Right atrium auricular region (tissue), 2 donors: ENCODE measurements around the gene IMPG1. TPM values are rescaled to one million over a fixed set of nuclear protein-coding genes. Genes with fewer than 3 reads are reported as not detected.

ENCODE experiments used
- DNase-seq: peaks from one replicate; pipeline ENCODE4 v3.0.0-alpha.2; 2019; ENCODE audit warnings: low spot score
- H3K27ac ChIP-seq, 2 donors: fragments of 200-600 bp; sonication (generic); 1 replicate in 1 of 2; 2 replicates in 1 of 2; pipeline ENCODE4 v1.5.1; 2016 to 2019
- H3K27me3 ChIP-seq, 2 donors: fragments of 200-600 bp; sonication (generic); one replicate each; pipeline versions ENCODE4 v1.5.1 to v1.6.0; 2017 to 2019
- H3K36me3 ChIP-seq: fragments of 200-600 bp; sonication (generic); one replicate; pipeline ENCODE4 v1.5.1; 2016
- H3K4me1 ChIP-seq, 2 donors: fragments of 200-600 bp; sonication (generic); one replicate each; pipeline versions ENCODE4 v1.5.1 to v1.6.0; 2017 to 2019
- H3K4me3 ChIP-seq, 2 donors: fragments of 200-600 bp; sonication (generic); 1 replicate in 1 of 2; 2 replicates in 1 of 2; pipeline ENCODE4 v1.5.1; 2017 to 2019; ENCODE audit warnings: mild to moderate bottlenecking in 1 of 2, moderate library complexity in 1 of 2
- H3K9me3 ChIP-seq, 2 donors: fragments of 200-600 bp; sonication (generic); one replicate each; pipeline ENCODE4 v1.5.1; 2019
- total RNA-seq, 2 donors: library from RNA; depleted of rRNA; stranded (reverse); fragments of >200 nt; gene quantifications; one replicate each; pipeline ENCODE4 v1.1.0, GENCODE V29; 2016
- TF ChIP-seq, protein P1 (sequence below), 2 donors: fragments of 200-600 bp; sonication (generic); IDR thresholded peaks; one replicate each; pipeline ENCODE4 v1.5.1; 2019; ENCODE audit warnings: antibody characterized with exemption in 2 of 2

The IMPG1 gene
- total RNA-seq, 2 donors from 2014 or later = not detected

DNA sequence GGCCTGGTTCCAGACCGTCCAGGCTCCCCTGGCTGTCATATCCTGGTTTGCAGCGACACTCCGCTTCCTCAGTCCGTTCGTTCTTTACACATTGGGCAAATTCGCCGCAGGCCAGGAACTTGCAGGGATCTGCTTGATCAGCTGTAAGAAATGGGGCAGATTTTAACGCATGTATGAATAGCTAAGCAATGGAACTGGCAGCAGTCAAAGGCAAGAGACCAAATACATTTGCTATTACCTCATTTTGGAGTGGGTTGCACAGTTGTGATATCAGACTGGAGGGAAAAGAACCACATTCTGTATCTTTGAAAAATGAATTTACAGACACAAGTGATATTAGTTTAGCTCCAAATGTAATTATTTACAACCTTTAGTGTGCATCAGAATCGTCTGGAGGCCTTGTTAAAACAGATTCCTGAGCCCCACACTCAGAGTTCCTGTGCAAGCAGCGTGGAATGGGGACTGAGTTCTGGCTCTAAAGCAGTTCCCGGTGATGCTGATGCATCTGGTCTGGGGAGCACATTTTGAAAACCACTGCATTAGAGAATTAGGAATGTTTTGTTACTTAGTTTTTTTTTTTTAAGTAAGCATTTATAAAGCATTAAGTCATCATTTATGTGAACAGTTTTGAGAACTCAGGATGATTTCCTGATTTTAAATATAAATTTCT is 141.3 kb downstream of the IMPG1 start:
- Histone ChIP-seq H3K36me3 (no peaks in the 10 kb centered on the region), H3K4me3 (no peak overlapping the region), H3K27me3 (no peaks in the 10 kb centered on the region), H3K9me3 (no peaks in the 10 kb centered on the region), H3K4me1 (peaks cover 0 to 20% of the 10 kb centered on the region in 2 donors), H3K27ac (no peak overlapping the region)
- DNase-seq = no peak
- TF ChIP-seq, protein P1, sequence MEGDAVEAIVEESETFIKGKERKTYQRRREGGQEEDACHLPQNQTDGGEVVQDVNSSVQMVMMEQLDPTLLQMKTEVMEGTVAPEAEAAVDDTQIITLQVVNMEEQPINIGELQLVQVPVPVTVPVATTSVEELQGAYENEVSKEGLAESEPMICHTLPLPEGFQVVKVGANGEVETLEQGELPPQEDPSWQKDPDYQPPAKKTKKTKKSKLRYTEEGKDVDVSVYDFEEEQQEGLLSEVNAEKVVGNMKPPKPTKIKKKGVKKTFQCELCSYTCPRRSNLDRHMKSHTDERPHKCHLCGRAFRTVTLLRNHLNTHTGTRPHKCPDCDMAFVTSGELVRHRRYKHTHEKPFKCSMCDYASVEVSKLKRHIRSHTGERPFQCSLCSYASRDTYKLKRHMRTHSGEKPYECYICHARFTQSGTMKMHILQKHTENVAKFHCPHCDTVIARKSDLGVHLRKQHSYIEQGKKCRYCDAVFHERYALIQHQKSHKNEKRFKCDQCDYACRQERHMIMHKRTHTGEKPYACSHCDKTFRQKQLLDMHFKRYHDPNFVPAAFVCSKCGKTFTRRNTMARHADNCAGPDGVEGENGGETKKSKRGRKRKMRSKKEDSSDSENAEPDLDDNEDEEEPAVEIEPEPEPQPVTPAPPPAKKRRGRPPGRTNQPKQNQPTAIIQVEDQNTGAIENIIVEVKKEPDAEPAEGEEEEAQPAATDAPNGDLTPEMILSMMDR (IDR thresholded peaks at IDR 0.05) = no peak

GRCh38 chr6:75926293-75927168 is 145.9 kb downstream of the IMPG1 start:
- Histone ChIP-seq H3K36me3 (no peaks in the 10 kb centered on the region), H3K9me3 (no peaks in the 10 kb centered on the region), H3K27ac (no peak overlapping the region), H3K27me3 (no peaks in the 10 kb centered on the region), H3K4me1 (no peaks in the 10 kb centered on the region), H3K4me3 (no peak overlapping the region)
- DNase-seq = no peak
- TF ChIP-seq, protein P1 (IDR thresholded peaks at IDR 0.05) = no peak

- H3K27me3 ChIP-seq = no peaks in the 10 kb centered on the region
- DNase-seq = no peak
- TF ChIP-seq, protein P1 (IDR thresholded peaks at IDR 0.05) = no peak
- no peaks in the 10 kb centered on the region for H3K4me1 ChIP-seq
- H3K36me3 ChIP-seq = no peaks in the 10 kb centered on the region
- H3K4me3 ChIP-seq = no peak overlapping the region
- H3K9me3 ChIP-seq = no peaks in the 10 kb centered on the region
- H3K27ac ChIP-seq = no peak overlapping the region
These were observed 150.2 kb downstream of the IMPG1 start for GRCh38 chr6:75922226-75922625.

GRCh38 chr6:75913040-75913439 is 159.4 kb downstream of the IMPG1 start:
- H3K36me3 ChIP-seq = peaks cover 16% of the 10 kb centered on the region
- TF ChIP-seq, protein P1 (IDR thresholded peaks at IDR 0.05) = no peak
- H3K4me3 ChIP-seq = no peak overlapping the region
- H3K27ac ChIP-seq = no peak overlapping the region
- DNase-seq = no peak
- no peaks in the 10 kb centered on the region for H3K9me3 ChIP-seq
- no peaks in the 10 kb centered on the region for H3K4me1 ChIP-seq
- no peaks in the 10 kb centered on the region for H3K27me3 ChIP-seq

GRCh38 chr6:75907444-75907843 is 165.0 kb downstream of the IMPG1 start:
- Histone ChIP-seq H3K27me3 (no peaks in the 10 kb centered on the region), H3K36me3 (no peaks in the 10 kb centered on the region), H3K9me3 (no peaks in the 10 kb centered on the region), H3K27ac (no peak overlapping the region), H3K4me1 (no peaks in the 10 kb centered on the region), H3K4me3 (no peak overlapping the region)
- no peak for DNase-seq
- TF ChIP-seq, protein P1 (IDR thresholded peaks at IDR 0.05) = no peak
